NT2/D1 (cell line): Measurements from ENCODE around the gene SCTR.

Experiments
- DNase-seq: peaks from one replicate; pipeline ENCODE4 v3.0.0-alpha.2; 2011; ENCODE audit warnings: low read depth, low spot score
- H3K27me3 ChIP-seq: 2 replicates; pipeline ENCODE4 v1.6.0; 2011; ENCODE audit warnings: mild to moderate bottlenecking; ENCODE audit not compliant: insufficient read length, insufficient read depth
- H3K36me3 ChIP-seq: 2 replicates; pipeline ENCODE4 v1.6.1; 2011; ENCODE audit warnings: mild to moderate bottlenecking, low read length, mixed read lengths; ENCODE audit not compliant: insufficient read depth, insufficient read length
- H3K4me1 ChIP-seq: 2 replicates; pipeline ENCODE4 v1.5.1; 2011; ENCODE audit not compliant: insufficient read depth, insufficient read length
- H3K4me3 ChIP-seq: 2 replicates; pipeline ENCODE4 v1.5.1; 2011; ENCODE audit warnings: low read depth; ENCODE audit not compliant: insufficient read length
- H3K9ac ChIP-seq: 2 replicates; pipeline ENCODE4 v1.6.0; 2011; ENCODE audit warnings: low read depth; ENCODE audit not compliant: insufficient read length
- H3K9me3 ChIP-seq: 2 replicates; pipeline ENCODE4 v1.5.1; 2011; ENCODE audit warnings: mild to moderate bottlenecking, low read length; ENCODE audit not compliant: insufficient read depth
- SUZ12 ChIP-seq: IDR thresholded peaks from 2 replicates; pipeline ENCODE4 v1.6.1; 2011; ENCODE audit not compliant: insufficient read length, insufficient read depth; ENCODE audit errors: extremely low read depth
- YY1 ChIP-seq: IDR thresholded peaks from 2 replicates; pipeline ENCODE4 v1.6.1; 2011; ENCODE audit not compliant: insufficient read length, insufficient read depth
- ZNF274 ChIP-seq: IDR thresholded peaks from 2 replicates; pipeline ENCODE4 v1.6.1; 2011; ENCODE audit warnings: mild to moderate bottlenecking, low read depth, low read length

SCTR gene

DNA sequence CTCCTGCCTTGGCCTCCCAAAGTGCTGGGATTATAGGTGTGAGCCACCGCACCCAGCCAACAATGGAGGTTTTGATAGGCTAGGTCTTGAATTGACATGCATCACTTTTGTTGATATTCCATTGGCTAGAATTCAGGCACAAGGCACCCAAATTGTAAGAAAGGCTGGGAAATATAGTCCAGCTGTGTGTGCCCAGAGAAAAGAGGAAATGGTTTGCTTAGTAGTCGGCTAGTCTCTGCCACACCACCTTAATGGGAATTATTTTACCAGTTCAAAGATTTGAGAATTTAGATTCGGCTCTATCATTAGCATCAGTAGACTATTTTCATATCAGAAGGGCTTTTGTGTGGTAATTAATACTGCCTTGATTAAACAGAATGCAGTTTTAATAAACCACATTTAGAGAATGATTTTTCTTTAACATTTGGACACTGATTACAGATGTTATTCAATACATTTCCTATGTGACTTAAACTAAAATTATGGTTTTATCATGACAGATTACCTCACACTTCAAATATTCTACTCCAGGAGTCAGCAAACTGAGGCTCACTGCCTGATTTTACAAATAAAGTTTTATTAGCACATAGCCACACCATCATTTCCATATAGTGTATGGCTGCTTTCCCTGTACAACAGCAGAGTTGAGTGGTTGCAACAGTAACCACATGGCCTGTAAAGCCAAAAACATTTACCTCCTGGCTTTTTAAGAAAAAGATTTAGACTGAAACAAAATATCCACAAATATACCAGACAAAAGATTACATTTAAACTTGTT lies 130.1 kb downstream of the SCTR start:
- Histone ChIP-seq H3K4me1 (peaks cover 4% of the 10 kb centered on the region), H3K27me3 (no peaks in the 10 kb centered on the region), H3K36me3 (no peaks in the 10 kb centered on the region), H3K4me3 (no peak overlapping the region), H3K9ac (no peak overlapping the region), H3K9me3 (no peaks in the 10 kb centered on the region)
- no peak for DNase-seq
- TF ChIP-seq YY1, result no peak
- TF ChIP-seq ZNF274, result no peak
- TF ChIP-seq SUZ12, result no peak
